HG02973 (cell line): ENCODE measurements around the gene CTXN2.

Source experiments
- ATAC-seq: cut with Tn5 transposase; IDR thresholded peaks from one replicate; pipeline ENCODE4 v1.9.1; 2021; ENCODE audit warnings: moderate library complexity; ENCODE audit not compliant: unreplicated experiment

Gene CTXN2

DNA sequence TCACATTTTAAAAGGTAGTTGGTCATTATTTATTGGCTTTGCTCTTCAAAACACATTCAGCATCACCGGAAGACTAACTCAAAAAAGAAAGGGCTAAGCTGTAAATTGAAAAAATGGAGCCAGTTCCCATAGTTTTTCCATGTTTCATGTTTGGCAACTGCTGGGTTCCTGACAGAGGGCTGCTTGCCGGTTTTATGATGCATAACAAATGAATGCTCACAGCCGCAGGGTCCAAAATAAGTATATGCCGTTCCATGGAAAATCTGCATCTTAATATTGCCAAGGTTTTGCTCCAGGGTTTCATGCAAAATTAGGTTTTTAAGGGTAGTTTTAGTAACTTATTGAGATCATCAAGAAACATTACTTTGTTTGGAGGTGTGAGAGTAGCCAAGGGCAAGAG, 30.4 kb downstream of the CTXN2 start:
- ATAC-seq: no peak

DNA sequence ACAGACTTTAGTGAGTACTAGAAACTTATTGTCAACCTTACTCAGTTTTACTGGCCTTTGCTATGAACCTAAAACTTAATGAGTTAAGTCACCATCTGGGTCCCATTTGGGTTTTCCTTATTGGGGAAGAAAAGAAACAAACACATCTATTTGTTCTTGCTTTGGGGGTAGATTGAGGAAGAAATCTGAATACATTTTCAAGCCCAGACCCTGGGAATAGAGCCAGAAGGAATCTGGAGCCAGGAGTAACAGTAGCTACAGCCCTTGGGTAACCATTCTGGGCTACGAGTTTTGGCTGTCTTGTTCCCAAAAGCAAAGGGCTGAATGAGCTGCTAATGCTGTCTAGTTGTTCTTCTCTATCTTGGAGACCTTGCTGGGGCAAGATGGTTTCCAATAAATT, 31.2 kb downstream of the CTXN2 start:
- ATAC-seq: no peak

DNA sequence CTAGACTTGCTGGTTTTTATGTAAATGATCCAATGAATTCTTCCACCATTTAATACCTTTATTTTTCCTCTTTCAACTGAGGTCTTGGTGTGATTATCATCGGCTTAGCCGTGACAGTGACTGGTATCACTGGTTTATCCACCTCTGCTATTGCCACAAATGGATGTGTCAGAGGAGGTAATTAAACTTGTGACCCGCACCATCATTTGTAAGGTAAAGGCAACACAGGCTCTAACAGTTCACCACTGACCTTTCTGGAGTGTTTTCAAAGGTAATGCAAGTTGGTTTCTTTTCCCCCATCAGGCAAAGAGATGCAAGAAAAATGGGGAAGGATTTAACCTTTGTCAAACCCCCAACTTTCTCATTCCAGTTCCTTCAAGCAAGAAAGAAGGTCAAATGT, 34.3 kb downstream of the CTXN2 start:
- no peak for ATAC-seq

DNA sequence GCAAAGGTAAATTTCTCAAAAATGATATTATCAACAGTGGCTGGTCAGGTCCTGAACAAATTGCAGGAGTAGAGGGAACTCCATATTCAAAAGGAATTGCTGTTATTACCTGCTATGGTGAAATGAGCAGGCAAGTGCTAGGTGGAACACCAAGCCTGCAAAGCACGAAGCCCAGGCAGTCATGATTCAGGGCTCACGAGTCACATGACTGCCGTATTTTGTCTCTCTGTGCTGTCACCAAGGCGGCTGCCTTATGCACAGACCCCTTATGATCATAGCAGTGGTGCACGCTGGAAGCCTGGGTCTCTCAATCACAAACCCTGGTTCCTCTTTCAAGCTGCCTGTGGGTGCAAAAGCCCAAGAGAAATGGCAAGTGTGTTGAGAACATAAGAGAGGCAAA, 39.0 kb downstream of the CTXN2 start:
- ATAC-seq: no peak

DNA sequence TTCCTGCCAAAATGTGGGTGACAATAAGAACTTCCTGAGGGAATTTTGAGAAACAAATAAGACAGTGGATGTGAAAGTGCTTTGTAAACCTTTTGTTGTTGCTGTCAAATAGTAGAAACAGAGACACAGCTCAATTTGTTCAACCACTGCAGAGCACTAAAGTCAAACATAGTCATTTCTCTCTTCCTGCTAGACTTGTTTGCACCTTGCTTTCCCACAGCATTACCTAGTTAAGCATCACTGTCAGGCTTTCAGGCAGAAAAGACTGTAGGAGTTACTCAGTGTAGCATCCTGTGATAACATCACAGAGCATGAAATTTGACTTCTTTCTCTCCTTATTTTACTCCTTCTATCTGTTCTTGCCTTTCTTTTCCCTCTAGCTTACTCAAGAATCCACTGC, 41.8 kb downstream of the CTXN2 start:
- ATAC-seq: peak; percentile 46

DNA sequence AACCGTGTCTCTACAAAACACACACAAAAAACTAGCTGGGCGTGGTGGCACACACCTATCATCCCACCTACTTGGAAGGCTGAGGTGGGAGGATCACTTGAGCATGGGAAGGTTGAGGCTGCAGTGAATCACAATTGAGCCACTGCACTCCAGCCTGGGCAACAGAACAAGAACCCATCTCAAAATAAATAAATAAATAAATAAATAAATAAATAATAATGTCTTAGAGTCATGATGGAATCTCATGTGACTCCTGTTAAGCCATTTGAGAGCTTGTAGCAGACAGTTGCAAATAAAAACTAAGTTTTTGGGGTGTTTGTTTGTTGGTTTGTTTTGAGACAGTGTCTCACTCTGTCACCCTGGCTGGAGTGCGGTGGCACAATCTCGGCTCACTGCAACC, 47.9 kb downstream of the CTXN2 start:
- no peak for ATAC-seq

DNA sequence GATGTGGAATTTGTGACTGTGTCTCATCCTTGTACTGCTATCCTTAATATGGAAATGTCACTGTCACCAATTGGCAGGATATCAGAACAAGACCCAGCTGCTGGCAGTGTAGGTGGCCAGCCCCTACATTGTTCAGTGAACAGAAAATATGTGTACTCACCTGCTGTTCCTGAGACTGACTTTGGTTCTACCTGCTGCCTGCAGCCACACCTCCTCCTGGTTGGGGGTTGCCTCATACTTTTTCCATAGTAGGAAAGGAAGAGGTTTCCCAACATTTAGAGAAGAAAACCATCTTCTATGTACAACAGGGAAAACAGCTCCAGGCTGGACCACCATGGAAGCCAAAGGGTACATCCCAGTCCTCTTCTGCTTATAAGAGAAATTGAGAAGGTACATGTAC, 50.5 kb downstream of the CTXN2 start:
- no peak for ATAC-seq

DNA sequence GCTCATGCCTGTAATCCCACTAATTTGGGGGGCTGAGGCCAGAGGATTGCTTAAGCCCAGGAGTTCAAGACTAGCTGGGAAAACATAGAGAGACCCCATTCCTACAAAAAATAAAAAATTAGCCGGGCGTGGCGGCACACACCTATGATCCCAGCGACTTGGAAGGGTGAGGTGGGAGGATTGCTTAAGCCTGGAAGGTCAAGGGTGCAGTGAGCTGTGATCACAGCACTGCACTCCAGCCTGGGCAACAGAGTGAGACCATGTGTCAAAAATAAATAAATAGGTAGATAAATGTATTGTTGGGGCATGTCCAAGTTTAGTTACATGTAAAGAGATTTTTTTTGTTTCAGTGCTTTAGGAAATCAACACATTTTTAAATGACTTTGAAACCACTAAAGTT, 51.1 kb downstream of the CTXN2 start:
- no peak for ATAC-seq

DNA sequence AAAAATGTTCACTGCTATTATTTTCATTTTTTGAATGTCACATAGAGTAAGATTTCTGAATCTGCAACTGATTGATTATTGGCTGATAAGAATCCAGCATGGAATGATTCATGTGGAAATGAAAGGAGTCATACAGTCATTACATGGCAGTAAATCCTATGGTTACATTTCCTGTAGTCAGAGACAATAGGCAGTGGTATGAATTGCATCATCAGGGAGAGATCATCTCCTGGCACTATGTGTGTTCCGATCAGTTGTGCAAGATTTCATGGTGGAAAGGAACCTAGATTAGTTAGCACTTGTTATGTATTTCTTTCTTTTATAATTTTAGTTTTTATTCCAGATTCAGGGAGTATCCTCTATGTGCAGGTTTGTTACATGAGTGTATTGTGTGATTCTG, 53.5 kb downstream of the CTXN2 start:
- no peak for ATAC-seq

DNA sequence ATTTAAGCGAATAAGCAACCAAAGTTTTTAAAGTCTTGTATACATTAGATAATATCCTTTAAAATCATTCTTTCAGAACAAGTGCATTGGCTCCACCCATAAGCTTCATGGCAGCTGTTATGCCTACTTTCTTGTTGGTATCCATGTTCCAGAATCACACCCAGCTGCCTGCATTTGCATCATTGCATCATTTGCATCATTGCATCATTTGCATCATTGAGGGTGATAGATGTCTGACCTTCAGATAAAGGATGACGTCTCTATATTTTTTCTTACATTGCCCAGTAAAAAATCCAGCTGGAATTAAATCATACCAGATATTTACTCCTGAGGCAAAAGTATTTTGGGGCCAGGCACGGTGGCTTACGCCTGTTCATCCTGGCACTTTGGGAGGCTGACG, 56.9 kb downstream of the CTXN2 start:
- no peak for ATAC-seq

DNA sequence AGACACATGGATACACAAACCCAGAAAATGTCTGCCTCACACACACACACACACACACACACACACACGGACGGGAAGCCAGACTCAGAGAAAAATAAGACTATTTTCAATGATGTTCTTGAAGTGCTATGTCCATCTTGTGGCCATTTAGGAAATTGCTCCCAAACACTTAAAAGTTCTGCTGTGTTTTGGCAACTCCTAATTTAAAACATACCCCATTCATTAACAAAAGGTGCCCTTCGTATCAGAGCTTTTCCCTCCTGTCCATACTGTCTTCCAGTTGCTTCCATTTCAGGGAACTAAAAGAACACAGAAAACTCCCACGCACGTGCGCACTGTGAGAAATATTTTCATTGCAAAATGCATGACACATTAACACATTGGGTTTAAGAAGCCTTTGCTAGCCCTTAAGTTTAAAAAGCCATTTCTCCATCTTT, 59.2 kb downstream of the CTXN2 start:
- ATAC-seq: peak; percentile 51

DNA sequence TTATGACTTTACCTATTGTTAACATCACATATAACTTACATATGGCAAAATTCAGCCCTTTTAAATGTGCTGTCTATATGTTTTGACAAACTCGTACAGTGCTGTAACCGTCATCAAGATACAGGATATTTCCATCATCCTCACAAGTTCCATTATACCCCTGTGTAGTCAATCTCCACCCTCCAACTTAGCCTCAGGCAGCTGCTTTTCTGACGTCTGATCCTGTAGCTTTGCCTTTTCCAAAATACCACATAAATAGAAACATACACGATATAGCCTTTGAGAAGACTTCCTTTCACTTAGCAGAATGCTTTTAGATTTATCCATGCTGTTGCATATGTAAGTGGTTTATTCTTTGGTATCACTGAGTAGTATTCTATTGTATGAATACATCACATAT, 61.7 kb downstream of the CTXN2 start:
- no peak for ATAC-seq
